Spleen (tissue), 7 donors: Measurements from ENCODE around the gene PCBP3.

Source experiments
- CTCF ChIP-seq, 11 experiments: fragments of 200-600 bp in 7 of 11; fragments of 450-650 bp in 4 of 11; sonication (generic) in 4 of 11; IDR thresholded peaks in 8 of 11; conservative IDR thresholded peaks in 3 of 11; 1 replicate in 7 of 11; 2 replicates in 4 of 11; pipeline versions ENCODE4 v1.4.0 to v1.8.0; 2016 to 2021; ENCODE audit warnings: antibody characterized with exemption in 11 of 11, inconsistent platforms in 4 of 11, mild to moderate bottlenecking in 1 of 11
- POLR2A ChIP-seq, 3 donors: fragments of 450-650 bp; IDR thresholded peaks; one replicate each; pipeline ENCODE4 v1.5.1; 2017; ENCODE audit warnings: antibody characterized with exemption in 3 of 3, mild to moderate bottlenecking in 1 of 3
- donor health status: DM: no; HTN: no; CAD: no; lungs with moderate emphysema.
- donor health status: DM: no; HTN: no; CAD: no.
- donor health status: DM: no; HTN: no; CAD: no.

- no peak for TF ChIP-seq POLR2A (IDR thresholded peaks at IDR 0.05)
- TF ChIP-seq CTCF (IDR thresholded peaks at IDR 0.05 in 8 of 11, conservative IDR thresholded peaks at IDR 0.05 in 3 of 11): no peak
Measured at GRCh38 chr21:45607909-45608295, 35.6 kb upstream of the PCBP3 start.
